Measurements from ENCODE around the gene PIK3R1. TPM values are rescaled to one million over a fixed set of nuclear protein-coding genes. Genes with fewer than 3 reads are reported as not detected.

The PIK3R1 gene
- total RNA-seq, 4 donors from 2014 or later: 244 to 563 (median 329) TPM

GRCh38 chr5:68290847-68291246 is 75.3 kb downstream of the PIK3R1 start:
- TF ChIP-seq CTCF (IDR thresholded peaks at IDR 0.05) (no peak), POLR2AphosphoS5 (IDR thresholded peaks at IDR 0.05) (peak in 1 of 2 donors; percentile 10)
- no peaks in the 10 kb centered on the region for H3K27me3 ChIP-seq
- peak overlapping the region; percentile 80 to 89 (median 86) for H3K27ac ChIP-seq (replicated peaks in 1 of 4)
- peaks cover 37 to 39% (median 38%) of the 10 kb centered on the region in 4 donors for H3K36me3 ChIP-seq
- H3K9me3 ChIP-seq: no peaks in the 10 kb centered on the region
- 70% methylated on average over 3 of the region's 3 CpGs for WGBS
- peak overlapping the region in 2 of 4 donors; percentile 27 to 56 for H3K4me3 ChIP-seq
- DNase-seq (ENCODE audit: extremely low spot score): no peak
- intact Hi-C loops (cut with DNase I): no loop called here
- H3K4me1 ChIP-seq: peaks cover 50 to 76% (median 74%) of the 10 kb centered on the region in 4 donors

- H3K36me3 ChIP-seq: peaks cover 51 to 54% (median 53%) of the 10 kb centered on the region in 4 donors
- 33% methylated on average over 3 of the region's 3 CpGs for WGBS
- TF ChIP-seq POLR2AphosphoS5 (IDR thresholded peaks at IDR 0.05): peak in 1 of 2 donors; percentile 39
- no peak for TF ChIP-seq POLR2A (IDR thresholded peaks at IDR 0.05; ENCODE audit: low read depth)
- no peak for TF ChIP-seq EP300 (IDR thresholded peaks at IDR 0.05)
- no peak for TF ChIP-seq CTCF (IDR thresholded peaks at IDR 0.05)
- DNase-seq (ENCODE audit: extremely low spot score): no peak
- H3K9me3 ChIP-seq: no peaks in the 10 kb centered on the region
- no peak overlapping the region for H3K4me3 ChIP-seq
- H3K27me3 ChIP-seq: no peaks in the 10 kb centered on the region
- H3K4me1 ChIP-seq: peaks cover 37 to 67% (median 61%) of the 10 kb centered on the region in 4 donors
- intact Hi-C loops (cut with DNase I): no loop called here
- peak overlapping the region in 3 of 4 donors; percentile 19 to 89 (median 86) for H3K27ac ChIP-seq (replicated peaks in 1 of 4)
Measured at GRCh38 chr5:68292316-68292715, 76.8 kb downstream of the PIK3R1 start.

GRCh38 chr5:68295772-68296171 is 80.2 kb downstream of the PIK3R1 start:
- Histone ChIP-seq H3K27ac (replicated peaks in 1 of 4) (no peak overlapping the region), H3K4me1 (peaks cover 21 to 60% (median 54%) of the 10 kb centered on the region in 4 donors), H3K9me3 (no peaks in the 10 kb centered on the region), H3K36me3 (peaks cover 66 to 86% (median 79%) of the 10 kb centered on the region in 4 donors), H3K4me3 (no peak overlapping the region), H3K27me3 (no peaks in the 10 kb centered on the region)
- intact Hi-C loops (cut with DNase I): no loop called here
- TF ChIP-seq CTCF (IDR thresholded peaks at IDR 0.05) (no peak), EP300 (IDR thresholded peaks at IDR 0.05) (no peak)
- DNase-seq (ENCODE audit: extremely low spot score): no peak
- 72% methylated on average over 3 of the region's 3 CpGs for WGBS

GRCh38 chr5:68296895-68297294 is 81.3 kb downstream of the PIK3R1 start:
- H3K4me1 ChIP-seq: peaks cover 11 to 55% (median 45%) of the 10 kb centered on the region in 4 donors
- WGBS: 64% methylated on average over 1 of the region's 1 CpG
- intact Hi-C loops (cut with DNase I): no loop called here

GRCh38 chr5:68297656-68298055 is 82.1 kb downstream of the PIK3R1 start:
- H3K27ac ChIP-seq (replicated peaks in 1 of 4): no peak overlapping the region
- WGBS: 85% methylated on average over 4 of the region's 4 CpGs
- H3K4me3 ChIP-seq: no peak overlapping the region
- no peaks in the 10 kb centered on the region for H3K27me3 ChIP-seq
- TF ChIP-seq POLR2A (IDR thresholded peaks at IDR 0.05; ENCODE audit: low read depth): no peak
- peak in 1 of 2 donors; percentile 7 for TF ChIP-seq POLR2AphosphoS5 (IDR thresholded peaks at IDR 0.05)
- H3K36me3 ChIP-seq: peaks cover 61 to 88% (median 73%) of the 10 kb centered on the region in 4 donors
- H3K4me1 ChIP-seq: peaks cover 6 to 48% (median 37%) of the 10 kb centered on the region in 4 donors
- intact Hi-C loops (cut with DNase I): no loop called here
- no peak for DNase-seq (ENCODE audit: extremely low spot score)
- no peaks in the 10 kb centered on the region for H3K9me3 ChIP-seq

More at GRCh38 chr5:68296895-68297294, 81.3 kb downstream of the PIK3R1 start:
- Histone ChIP-seq H3K36me3 (peaks cover 66 to 91% (median 79%) of the 10 kb centered on the region in 4 donors), H3K9me3 (no peaks in the 10 kb centered on the region), H3K4me3 (no peak overlapping the region), H3K27ac (replicated peaks in 1 of 4) (no peak overlapping the region), H3K27me3 (no peaks in the 10 kb centered on the region)
- no peak for DNase-seq (ENCODE audit: extremely low spot score)
- TF ChIP-seq POLR2A (IDR thresholded peaks at IDR 0.05; ENCODE audit: low read depth) (no peak), POLR2AphosphoS5 (IDR thresholded peaks at IDR 0.05) (peak in 1 of 2 donors; percentile 8)

GRCh38 chr5:68298479-68298878 is 82.9 kb downstream of the PIK3R1 start:
- no peak for DNase-seq (ENCODE audit: extremely low spot score)
- Histone ChIP-seq H3K9me3 (no peaks in the 10 kb centered on the region), H3K27me3 (no peaks in the 10 kb centered on the region), H3K36me3 (peaks cover 53 to 79% (median 65%) of the 10 kb centered on the region in 4 donors), H3K4me1 (peaks cover 6 to 42% (median 30%) of the 10 kb centered on the region in 4 donors), H3K4me3 (no peak overlapping the region), H3K27ac (replicated peaks in 1 of 4) (no peak overlapping the region)
- intact Hi-C loops (cut with DNase I): no loop called here
- TF ChIP-seq CTCF (IDR thresholded peaks at IDR 0.05): no peak
- TF ChIP-seq POLR2A (IDR thresholded peaks at IDR 0.05; ENCODE audit: low read depth): no peak
- TF ChIP-seq POLR2AphosphoS5 (IDR thresholded peaks at IDR 0.05): no peak
- TF ChIP-seq EP300 (IDR thresholded peaks at IDR 0.05): no peak
- WGBS: 65% methylated on average over 2 of the region's 2 CpGs
